DOHH2 (cell line): ENCODE data around the gene PELI2.

ENCODE experiments used
- EZH2phosphoT487 ChIP-seq: fragments of 200-600 bp; sonication (generic); IDR thresholded peaks from 2 replicates; pipeline ENCODE4 v1.6.1; 2017; ENCODE audit warnings: borderline replicate concordance, mild to moderate bottlenecking, antibody characterized with exemption, low read length, moderate library complexity, mixed read lengths
- TF ChIP-seq, protein P1 (sequence below): fragments of 200-600 bp; sonication (generic); IDR thresholded peaks from one replicate; pipeline ENCODE4 v1.5.1; 2014; ENCODE audit warnings: antibody characterized with exemption, mild to moderate bottlenecking, low read depth, low read length; ENCODE audit not compliant: poor library complexity, severe bottlenecking

DNA sequence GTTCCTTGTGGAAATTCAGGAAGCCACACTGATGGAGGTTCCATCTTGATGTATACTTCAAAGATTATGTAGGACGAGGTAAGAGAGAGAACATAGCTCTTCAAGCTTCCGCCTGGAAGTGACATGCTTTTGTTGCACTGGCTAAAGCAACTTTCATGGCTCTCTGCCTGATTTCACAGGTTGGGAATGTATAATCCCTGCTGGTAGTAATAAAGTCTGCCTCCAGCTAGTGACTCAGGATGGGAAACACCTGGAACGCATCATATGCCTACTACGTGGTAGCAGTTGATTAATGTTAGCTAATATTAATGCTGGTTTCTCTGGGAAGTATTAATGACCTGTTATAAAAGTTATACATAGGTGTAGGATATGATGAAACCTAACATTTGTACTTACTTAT, 71.1 kb downstream of the PELI2 start:
- TF ChIP-seq, protein P1, sequence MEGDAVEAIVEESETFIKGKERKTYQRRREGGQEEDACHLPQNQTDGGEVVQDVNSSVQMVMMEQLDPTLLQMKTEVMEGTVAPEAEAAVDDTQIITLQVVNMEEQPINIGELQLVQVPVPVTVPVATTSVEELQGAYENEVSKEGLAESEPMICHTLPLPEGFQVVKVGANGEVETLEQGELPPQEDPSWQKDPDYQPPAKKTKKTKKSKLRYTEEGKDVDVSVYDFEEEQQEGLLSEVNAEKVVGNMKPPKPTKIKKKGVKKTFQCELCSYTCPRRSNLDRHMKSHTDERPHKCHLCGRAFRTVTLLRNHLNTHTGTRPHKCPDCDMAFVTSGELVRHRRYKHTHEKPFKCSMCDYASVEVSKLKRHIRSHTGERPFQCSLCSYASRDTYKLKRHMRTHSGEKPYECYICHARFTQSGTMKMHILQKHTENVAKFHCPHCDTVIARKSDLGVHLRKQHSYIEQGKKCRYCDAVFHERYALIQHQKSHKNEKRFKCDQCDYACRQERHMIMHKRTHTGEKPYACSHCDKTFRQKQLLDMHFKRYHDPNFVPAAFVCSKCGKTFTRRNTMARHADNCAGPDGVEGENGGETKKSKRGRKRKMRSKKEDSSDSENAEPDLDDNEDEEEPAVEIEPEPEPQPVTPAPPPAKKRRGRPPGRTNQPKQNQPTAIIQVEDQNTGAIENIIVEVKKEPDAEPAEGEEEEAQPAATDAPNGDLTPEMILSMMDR: no peak
- no peak for TF ChIP-seq EZH2phosphoT487
